Endothelial cell (in vitro differentiated cells): Measurements from ENCODE around the gene ERGIC1. TPM values are rescaled to one million over a fixed set of nuclear protein-coding genes. Genes with fewer than 3 reads are reported as not detected.
A peak's percentile ranks its signal among the peaks of the same experiment; 100 is the strongest.

Experiments used
- DNase-seq: peaks from one replicate; pipeline ENCODE4 v3.0.0; 2021; ENCODE audit warnings: low spot score
- H3K27ac Mint-ChIP-seq: one replicate; pipeline ENCODE4 v1.8.0; 2021; ENCODE audit warnings: mixed read lengths, inconsistent platforms; ENCODE audit not compliant: unreplicated experiment
- H3K27me3 Mint-ChIP-seq: one replicate; pipeline ENCODE4 v1.8.0; 2021; ENCODE audit warnings: mild to moderate bottlenecking, moderate library complexity, mixed read lengths, inconsistent platforms; ENCODE audit not compliant: unreplicated experiment
- H3K36me3 Mint-ChIP-seq: one replicate; pipeline ENCODE4 v1.8.0; 2021; ENCODE audit warnings: mild to moderate bottlenecking, low read depth, mixed read lengths, inconsistent platforms; ENCODE audit not compliant: unreplicated experiment
- H3K4me1 Mint-ChIP-seq: one replicate; pipeline ENCODE4 v1.8.0; 2021; ENCODE audit warnings: mild to moderate bottlenecking, mixed read lengths, inconsistent platforms; ENCODE audit not compliant: unreplicated experiment
- H3K4me3 Mint-ChIP-seq: one replicate; pipeline ENCODE4 v1.8.0; 2021; ENCODE audit warnings: mild to moderate bottlenecking, mixed read lengths, inconsistent platforms; ENCODE audit not compliant: unreplicated experiment
- H3K9me3 Mint-ChIP-seq: one replicate; pipeline ENCODE4 v1.8.0; 2021; ENCODE audit warnings: mixed read lengths, inconsistent platforms; ENCODE audit not compliant: unreplicated experiment
- total RNA-seq: library from RNA; stranded (reverse); fragmentation: NEBNext Ultra II Directional; extraction: Animal tissue kit (Norgen Biotek cat#: 25700); gene quantifications from one replicate; pipeline ENCODE4 v1.2.1, GENCODE V29; 2021; ENCODE audit not compliant: unreplicated experiment
- TF ChIP-seq, protein P1 (sequence below): fragments of 200-600 bp; sonication (generic); IDR thresholded peaks from one replicate; pipeline ENCODE4 v1.5.0; 2021; ENCODE audit warnings: antibody characterized with exemption; ENCODE audit not compliant: unreplicated experiment

The ERGIC1 gene
- total RNA-seq, 1 donor from 2014 or later = 67.1 TPM

DNA sequence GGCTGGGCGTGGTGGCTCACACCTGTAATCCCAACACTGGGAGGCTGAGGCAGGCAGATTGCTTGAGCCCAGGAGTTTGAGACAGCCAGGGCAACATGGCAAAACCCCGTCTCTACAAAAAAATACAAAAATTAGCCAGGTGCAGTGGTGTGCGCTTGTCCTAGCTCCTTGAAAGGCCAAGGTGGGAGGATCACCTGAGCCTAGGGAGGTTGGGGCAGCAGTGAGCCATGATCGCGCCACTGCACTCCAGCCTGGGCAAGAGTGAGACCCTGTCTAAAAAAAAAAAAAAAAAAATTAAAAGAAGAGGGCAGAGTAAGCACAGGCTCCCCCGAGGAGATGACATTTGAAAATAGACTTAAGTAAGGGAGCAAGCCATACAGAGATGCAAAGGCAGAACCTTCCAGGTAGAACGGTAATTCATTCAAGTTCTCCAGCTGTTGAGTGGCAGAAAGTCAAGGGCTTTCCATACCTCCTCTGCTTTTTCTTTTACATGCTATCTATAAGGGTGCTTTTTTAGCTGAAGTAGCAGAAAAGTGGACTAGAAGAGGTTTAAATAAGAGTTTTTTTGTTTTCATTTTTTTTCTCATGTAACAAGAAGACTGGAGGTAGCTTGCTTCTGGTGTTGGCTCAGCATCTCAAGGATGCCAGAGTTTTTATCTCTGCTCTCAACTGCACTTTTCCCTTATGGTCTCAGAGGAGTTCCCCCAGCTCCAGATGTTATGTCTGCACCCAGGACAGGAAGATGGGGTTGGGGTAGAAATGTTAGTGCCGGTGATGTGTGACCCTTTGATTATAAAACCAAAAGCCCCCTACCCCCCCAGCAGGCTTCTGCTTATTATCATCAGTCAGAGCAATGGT, 40.8 kb downstream of the ERGIC1 start:
- no peaks in the 10 kb centered on the region for H3K36me3 Mint-ChIP-seq
- no peak for DNase-seq

DNA sequence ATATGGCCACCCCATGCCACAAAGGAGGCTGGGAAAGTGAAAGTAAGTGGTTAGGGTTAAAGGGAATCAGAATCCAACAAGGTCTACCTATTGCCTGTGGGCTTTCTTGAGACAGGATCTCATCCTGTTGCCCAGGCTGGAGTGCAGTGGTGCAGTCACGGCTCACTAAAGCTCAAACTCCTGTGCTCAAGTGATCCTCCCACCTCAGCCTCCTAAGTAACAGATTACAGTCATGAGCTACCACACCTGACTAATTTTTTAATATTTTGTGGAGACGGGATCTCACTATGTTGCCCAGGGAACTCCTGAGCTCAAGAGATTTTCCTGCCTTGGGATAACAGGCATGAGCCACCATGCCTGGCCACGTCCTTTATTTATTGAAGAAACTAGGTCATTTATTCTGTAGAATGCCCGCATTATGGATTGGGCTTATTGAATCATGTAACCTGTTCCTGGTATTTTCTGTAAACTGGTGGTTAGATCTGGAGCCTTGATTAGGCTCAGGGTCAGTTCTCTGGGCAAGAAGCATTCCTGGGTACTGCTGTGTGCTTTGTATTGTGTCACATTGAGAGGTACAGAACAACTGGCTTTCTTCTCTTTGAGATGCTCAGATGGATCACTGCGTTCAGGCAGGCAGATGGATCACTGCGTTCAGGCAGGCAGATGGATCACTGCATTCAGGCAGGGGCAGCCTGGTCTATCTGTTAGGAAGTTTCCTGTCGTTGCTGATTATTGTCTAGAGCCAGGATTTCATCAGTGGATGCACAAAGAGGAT, 41.6 kb downstream of the ERGIC1 start:
- Mint-ChIP-seq H3K27ac (peak overlapping the region; percentile 62), H3K4me1 (peaks cover 47% of the 10 kb centered on the region), H3K27me3 (no peaks in the 10 kb centered on the region), H3K4me3 (no peak overlapping the region), H3K9me3 (no peaks in the 10 kb centered on the region), H3K36me3 (no peaks in the 10 kb centered on the region)
- DNase-seq = no peak
- TF ChIP-seq, protein P1, sequence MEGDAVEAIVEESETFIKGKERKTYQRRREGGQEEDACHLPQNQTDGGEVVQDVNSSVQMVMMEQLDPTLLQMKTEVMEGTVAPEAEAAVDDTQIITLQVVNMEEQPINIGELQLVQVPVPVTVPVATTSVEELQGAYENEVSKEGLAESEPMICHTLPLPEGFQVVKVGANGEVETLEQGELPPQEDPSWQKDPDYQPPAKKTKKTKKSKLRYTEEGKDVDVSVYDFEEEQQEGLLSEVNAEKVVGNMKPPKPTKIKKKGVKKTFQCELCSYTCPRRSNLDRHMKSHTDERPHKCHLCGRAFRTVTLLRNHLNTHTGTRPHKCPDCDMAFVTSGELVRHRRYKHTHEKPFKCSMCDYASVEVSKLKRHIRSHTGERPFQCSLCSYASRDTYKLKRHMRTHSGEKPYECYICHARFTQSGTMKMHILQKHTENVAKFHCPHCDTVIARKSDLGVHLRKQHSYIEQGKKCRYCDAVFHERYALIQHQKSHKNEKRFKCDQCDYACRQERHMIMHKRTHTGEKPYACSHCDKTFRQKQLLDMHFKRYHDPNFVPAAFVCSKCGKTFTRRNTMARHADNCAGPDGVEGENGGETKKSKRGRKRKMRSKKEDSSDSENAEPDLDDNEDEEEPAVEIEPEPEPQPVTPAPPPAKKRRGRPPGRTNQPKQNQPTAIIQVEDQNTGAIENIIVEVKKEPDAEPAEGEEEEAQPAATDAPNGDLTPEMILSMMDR = no peak

More for the DNA sequence above, 40.8 kb downstream of the ERGIC1 start:
- Mint-ChIP-seq H3K27ac (no peak overlapping the region), H3K27me3 (no peaks in the 10 kb centered on the region), H3K4me1 (peaks cover 47% of the 10 kb centered on the region), H3K4me3 (no peak overlapping the region), H3K9me3 (no peaks in the 10 kb centered on the region)
- TF ChIP-seq, protein P1 = no peak

DNA sequence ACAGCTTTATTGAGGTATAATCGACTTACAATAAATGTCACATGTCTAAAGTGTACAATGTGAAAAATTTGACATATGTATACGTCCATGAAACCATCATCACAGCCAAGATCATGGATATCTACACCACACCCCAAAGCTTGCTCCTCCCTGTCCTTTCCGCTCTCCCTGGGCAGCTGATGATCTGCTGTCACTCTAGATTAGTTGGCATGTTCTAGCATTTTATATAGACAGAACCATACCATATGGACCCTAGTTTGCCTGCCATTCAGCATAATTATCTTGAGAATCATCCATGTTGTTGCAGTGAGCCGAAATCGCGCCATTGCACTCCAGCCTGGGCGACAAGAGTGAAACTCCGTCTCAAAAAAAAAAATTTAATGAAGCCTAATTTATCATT, 42.5 kb downstream of the ERGIC1 start:
- H3K9me3 Mint-ChIP-seq = no peaks in the 10 kb centered on the region

DNA sequence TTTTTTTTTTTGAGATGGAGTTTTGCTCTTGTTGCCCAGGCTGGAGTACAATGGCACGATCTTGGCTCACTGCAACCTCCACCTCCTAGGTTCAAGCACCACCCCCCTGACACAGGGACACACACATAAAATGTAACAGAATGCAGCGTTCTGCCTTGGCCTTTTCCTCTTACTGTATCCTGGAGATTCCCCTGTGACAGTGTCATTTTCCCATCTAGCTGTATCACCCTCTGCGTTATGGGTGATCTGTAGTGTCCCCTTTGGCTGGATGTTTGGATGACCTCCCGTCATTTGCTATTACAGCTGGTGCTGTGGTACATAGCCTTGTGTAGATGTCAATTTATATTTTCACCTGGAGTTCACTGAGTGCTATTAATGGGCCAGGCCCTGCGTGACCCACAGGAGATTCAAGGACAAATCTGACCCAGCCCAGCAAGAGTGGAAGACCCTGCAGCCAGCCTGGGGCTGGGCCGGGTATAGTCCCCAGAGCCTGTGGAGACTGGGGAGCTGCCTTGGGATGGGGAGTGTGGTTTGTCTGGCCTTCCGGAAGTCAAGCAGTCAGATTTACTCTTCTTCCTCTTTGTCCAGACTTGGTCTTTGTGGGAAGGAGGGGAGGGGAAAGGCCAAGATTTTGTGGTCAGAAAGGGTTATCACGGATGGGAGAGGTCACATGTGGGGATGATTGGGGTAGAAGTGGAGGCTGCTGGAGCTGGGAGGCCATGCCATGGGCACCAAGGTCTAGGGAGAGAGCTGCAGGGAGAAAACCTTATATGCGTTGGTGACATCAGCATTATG, 43.6 kb downstream of the ERGIC1 start:
- Mint-ChIP-seq H3K27ac (peak overlapping the region; percentile 22), H3K4me3 (peak overlapping the region; percentile 23), H3K9me3 (no peaks in the 10 kb centered on the region), H3K4me1 (peaks cover 45% of the 10 kb centered on the region), H3K27me3 (peaks cover 2% of the 10 kb centered on the region), H3K36me3 (peaks cover 3% of the 10 kb centered on the region)
- TF ChIP-seq, protein P1 = no peak
- DNase-seq = no peak

More for the DNA sequence above, 42.5 kb downstream of the ERGIC1 start:
- no peak for DNase-seq
- H3K4me1 Mint-ChIP-seq = peaks cover 47% of the 10 kb centered on the region
- H3K27me3 Mint-ChIP-seq = no peaks in the 10 kb centered on the region
- TF ChIP-seq, protein P1 = no peak
- no peak overlapping the region for H3K27ac Mint-ChIP-seq
- no peaks in the 10 kb centered on the region for H3K36me3 Mint-ChIP-seq
- no peak overlapping the region for H3K4me3 Mint-ChIP-seq
